Neural cell (in vitro differentiated cells): ENCODE measurements around the gene PYDC1. TPM values are rescaled to one million over a fixed set of nuclear protein-coding genes. Genes with fewer than 3 reads are reported as not detected.
A peak's percentile ranks its signal among the peaks of the same experiment; 100 is the strongest.

Source experiments
- H2AFZ ChIP-seq: fragments of 200-600, 300-800 bp; sonication (generic), shearing (Covaris generic); 2 replicates; pipeline ENCODE4 v1.6.0; 2014; ENCODE audit warnings: low read depth, mild to moderate bottlenecking, antibody characterized with exemption, low read length, moderate library complexity
- H3F3A ChIP-seq: fragments of 200-600 bp; shearing (Covaris generic); 2 replicates; pipeline ENCODE4 v1.6.1; 2016; ENCODE audit warnings: mild to moderate bottlenecking, moderate library complexity, mixed read lengths, antibody characterized with exemption, low read length; ENCODE audit not compliant: insufficient read depth, poor library complexity, severe bottlenecking
- H3K27ac ChIP-seq: fragments of 200-600, 300-800 bp; sonication (generic), shearing (Covaris generic); 2 replicates; pipeline ENCODE4 v1.5.1; 2014; ENCODE audit warnings: mild to moderate bottlenecking, low read length, moderate library complexity
- H3K27me3 ChIP-seq: fragments of 300-800, 200-600 bp; sonication (generic), shearing (Covaris generic); 2 replicates; pipeline ENCODE4 v1.6.0; 2014; ENCODE audit warnings: mild to moderate bottlenecking, low read depth, low read length, moderate library complexity; ENCODE audit not compliant: insufficient read depth
- H3K36me3 ChIP-seq: fragments of 300-800, 200-600 bp; sonication (generic), shearing (Covaris generic); 2 replicates; pipeline ENCODE4 v1.5.1; 2014; ENCODE audit warnings: mild to moderate bottlenecking, antibody characterized with exemption, low read length, moderate library complexity; ENCODE audit not compliant: insufficient read depth
- H3K4me2 ChIP-seq: fragments of 300-800, 200-600 bp; sonication (generic), shearing (Covaris generic); 2 replicates; pipeline ENCODE4 v1.6.0; 2014; ENCODE audit warnings: mild to moderate bottlenecking, low read length
- H3K4me3 ChIP-seq: fragments of 300-800, 200-600 bp; sonication (generic), shearing (Covaris generic); 2 replicates; pipeline ENCODE4 v1.5.1; 2014; ENCODE audit warnings: mild to moderate bottlenecking, low read length, moderate library complexity
- H3K79me2 ChIP-seq: fragments of 200-600 bp; shearing (Covaris generic); replicated peaks from 2 replicates; pipeline ENCODE4 v1.6.0; 2014; ENCODE audit warnings: mild to moderate bottlenecking, low read length, moderate library complexity; ENCODE audit not compliant: insufficient read depth
- H3K9ac ChIP-seq: fragments of 300-800, 200-600 bp; sonication (generic), shearing (Covaris generic); 2 replicates; pipeline ENCODE4 v1.6.1; 2016; ENCODE audit warnings: mild to moderate bottlenecking, low read length, mixed read lengths
- H3K9me2 ChIP-seq: fragments of 200-600 bp; shearing (Covaris generic); 2 replicates; pipeline ENCODE4 v1.6.1; 2016; ENCODE audit warnings: mild to moderate bottlenecking, low read length, mixed read lengths; ENCODE audit not compliant: insufficient read depth
- H3K9me3 ChIP-seq: fragments of 200-600, 300-800 bp; sonication (generic), shearing (Covaris generic); 2 replicates; pipeline ENCODE4 v1.6.1; 2016; ENCODE audit warnings: mild to moderate bottlenecking, mixed run types, low read length, moderate library complexity, mixed read lengths
- H4K20me1 ChIP-seq: fragments of 200-600 bp; shearing (Covaris generic); 2 replicates; pipeline ENCODE4 v1.6.1; 2016; ENCODE audit warnings: mild to moderate bottlenecking, mixed run types; ENCODE audit not compliant: insufficient read depth
- CTCF ChIP-seq: fragments of 450-650 bp; IDR thresholded peaks from 2 replicates; pipeline ENCODE4 v1.5.1; 2014; ENCODE audit warnings: antibody characterized with exemption, mild to moderate bottlenecking, moderate library complexity; ENCODE audit not compliant: poor library complexity, severe bottlenecking
- EP300 ChIP-seq: fragments of 450-650 bp; conservative IDR thresholded peaks from 2 replicates; pipeline ENCODE4 v1.6.1; 2014; ENCODE audit warnings: antibody characterized with exemption, mild to moderate bottlenecking, moderate library complexity; ENCODE audit not compliant: poor library complexity, severe bottlenecking
- EZH2 ChIP-seq: fragments of 200-600, 300-800 bp; shearing (Covaris generic), sonication (generic); IDR thresholded peaks from 2 replicates; pipeline ENCODE4 v1.6.1; 2014; ENCODE audit warnings: antibody characterized with exemption, low read length, borderline replicate concordance, mild to moderate bottlenecking; ENCODE audit not compliant: insufficient read depth, poor library complexity, severe bottlenecking
- MXI1 ChIP-seq: fragments of 450-650 bp; conservative IDR thresholded peaks from 2 replicates; pipeline ENCODE4 v1.6.1; 2014; ENCODE audit warnings: antibody characterized with exemption, mild to moderate bottlenecking; ENCODE audit not compliant: poor library complexity, severe bottlenecking
- POLR2AphosphoS5 ChIP-seq: IDR thresholded peaks from 2 replicates; pipeline ENCODE4 v1.6.1; 2012
- RAD21 ChIP-seq: fragments of 450-650 bp; conservative IDR thresholded peaks from 2 replicates; pipeline ENCODE4 v1.6.1; 2014; ENCODE audit warnings: antibody characterized with exemption, mild to moderate bottlenecking, moderate library complexity
- REST ChIP-seq: IDR thresholded peaks from 2 replicates; pipeline ENCODE4 v1.6.1; 2012; ENCODE audit warnings: borderline replicate concordance
- SMC3 ChIP-seq: fragments of 450-650 bp; conservative IDR thresholded peaks from 2 replicates; pipeline ENCODE4 v1.6.1; 2014; ENCODE audit warnings: antibody characterized with exemption, mild to moderate bottlenecking, moderate library complexity; ENCODE audit not compliant: poor library complexity
- polyA plus RNA-seq: library from polyadenylated mRNA; depleted of rRNA; stranded (reverse); fragments of >200 nt; gene quantifications from 2 replicates; pipeline ENCODE4 v1.2.3, GENCODE V29; 2014

The PYDC1 gene
- polyA plus RNA-seq, 1 donor from 2014 or later, result not detected

- H4K20me1 ChIP-seq, result peaks cover 14% of the 10 kb centered on the region
- no peak overlapping the region for H3K4me3 ChIP-seq
- no peak overlapping the region for H3K27ac ChIP-seq
Observed at GRCh38 chr16:31192856-31193642, 23.9 kb downstream of the PYDC1 start.

More at GRCh38 chr16:31192856-31193642, 23.9 kb downstream of the PYDC1 start:
- no peak for TF ChIP-seq REST
- TF ChIP-seq POLR2AphosphoS5, result peak; percentile 1
- no peak for TF ChIP-seq SMC3
- TF ChIP-seq EZH2, result no peak
- TF ChIP-seq CTCF, result no peak
- no peak for TF ChIP-seq RAD21
- no peak for TF ChIP-seq EP300
- no peak for TF ChIP-seq MXI1
- H2AFZ ChIP-seq, result no peak overlapping the region
- H3K27me3 ChIP-seq, result no peaks in the 10 kb centered on the region
- H3F3A ChIP-seq, result no peaks in the 10 kb centered on the region
- peaks cover 23% of the 10 kb centered on the region for H3K36me3 ChIP-seq
- H3K9ac ChIP-seq, result no peak overlapping the region
- no peak overlapping the region for H3K4me2 ChIP-seq
- H3K79me2 ChIP-seq, result peaks cover 8% of the 10 kb centered on the region
- no peaks in the 10 kb centered on the region for H3K9me3 ChIP-seq
- no peaks in the 10 kb centered on the region for H3K9me2 ChIP-seq
